Activated naive CD8-positive, alpha-beta T cell treated with anti-CD3 and anti-CD28 coated beads, Interleukin-2, amount 10 ng/mL, durations not matched to agents 7 days and 5 days (primary cell): ENCODE results near the gene PIH1D1. TPM values are rescaled to one million over a fixed set of nuclear protein-coding genes. Genes with fewer than 3 reads are reported as not detected.
"Not testable (repeated sequence)": the region's sequence is repeated elsewhere in the genome, so short reads cannot be mapped to it uniquely, and the experiment has no call there.

ENCODE experiments used
- ATAC-seq: fragments of 150-1000 bp; cut with Tn5 transposase; one replicate; pipeline ENCODE4 v1.10.0; 2021; ENCODE audit warnings: low read depth, moderate library complexity
- POLR2A ChIA-PET: fragments of 350-600 bp; sonication (Branson Sonifier 250); formaldehyde crosslinking; loops from one replicate; lab custom pipeline; 2021; ENCODE audit warnings: antibody characterized with exemption; lab: Charles Lee
- DNase-seq: peaks from one replicate; pipeline ENCODE4 v3.0.0; 2021
- H3K27ac Mint-ChIP-seq: one replicate; pipeline ENCODE4 v1.8.0; 2022; ENCODE audit warnings: mild to moderate bottlenecking, mixed read lengths
- H3K27me3 Mint-ChIP-seq: one replicate; pipeline ENCODE4 v1.8.0; 2022; ENCODE audit warnings: mild to moderate bottlenecking, moderate library complexity, mixed read lengths
- H3K36me3 Mint-ChIP-seq: one replicate; pipeline ENCODE4 v1.8.0; 2021; ENCODE audit warnings: mild to moderate bottlenecking, mixed read lengths
- H3K4me1 Mint-ChIP-seq: one replicate; pipeline ENCODE4 v1.8.0; 2021; ENCODE audit warnings: mixed read lengths
- H3K4me3 Mint-ChIP-seq: one replicate; pipeline ENCODE4 v1.8.0; 2022; ENCODE audit warnings: mild to moderate bottlenecking, moderate library complexity, mixed read lengths
- H3K9me3 Mint-ChIP-seq: one replicate; pipeline ENCODE4 v1.8.0; 2021; ENCODE audit warnings: mixed read lengths
- total RNA-seq, 2 experiments: library from RNA; stranded (reverse); gene quantifications; one replicate each; pipeline ENCODE4 v1.2.3, GENCODE V29; 2021

The PIH1D1 gene
- total RNA-seq, 2 experiments from 2014 or later, result 143 to 148 TPM

- DNase-seq (no peak), ATAC-seq (peak; percentile 0)
- Mint-ChIP-seq H3K4me3 (peak overlapping the region; percentile 98), H3K27ac (peak overlapping the region; percentile 99), H3K4me1 (peaks cover 43% of the 10 kb centered on the region), H3K27me3 (no peaks in the 10 kb centered on the region), H3K36me3 (peaks cover 27% of the 10 kb centered on the region), H3K9me3 (no peaks in the 10 kb centered on the region)
- POLR2A ChIA-PET, result interaction anchor here (0.6 to 4.8 kb wide), 11 partner anchors 9 to 87 kb away, joined by 3 to 60 read pairs (median 7); partner anchors contain the start of genes ALDH16A1, KASH5, PIH1D1 and RPL13A
These were observed 22.9 kb upstream of the PIH1D1 start for GRCh38 chr19:49474542-49474924.

- H3K4me3 Mint-ChIP-seq, result peak within 1 kb of the TSS; percentile 98
- ATAC-seq (peak; percentile 74), DNase-seq (peak; percentile 97)
- peaks cover 47% of the 10 kb centered on the region for H3K4me1 Mint-ChIP-seq
- no peaks in the 10 kb centered on the region for H3K27me3 Mint-ChIP-seq
- H3K36me3 Mint-ChIP-seq, result peaks cover 27% of the 10 kb centered on the region
- no peaks in the 10 kb centered on the region for H3K9me3 Mint-ChIP-seq
- peak within 1 kb of the TSS; percentile 99 for H3K27ac Mint-ChIP-seq
- POLR2A ChIA-PET, result interaction anchor here (0.5 to 6.8 kb wide), 12 partner anchors 11 to 138 kb away, joined by 3 to 128 read pairs (median 4); partner anchors contain the start of genes ALDH16A1, CD37, PIH1D1 and RPL13A
These were observed 22.4 kb upstream of the PIH1D1 start, which contains the start of gene FLT3LG for GRCh38 chr19:49473868-49474541. Gene FLT3LG (plus strand): TSS chr19:49474215. CDS start chr19:49474640, 425 bp downstream.

- H3K27ac Mint-ChIP-seq, result peak overlapping the region; percentile 99
- peaks cover 28% of the 10 kb centered on the region for H3K36me3 Mint-ChIP-seq
- H3K4me1 Mint-ChIP-seq, result peaks cover 48% of the 10 kb centered on the region
- peak overlapping the region; percentile 98 for H3K4me3 Mint-ChIP-seq
- not testable (repeated sequence) for H3K27me3 Mint-ChIP-seq, ATAC-seq, DNase-seq, H3K9me3 Mint-ChIP-seq
- POLR2A ChIA-PET, result interaction anchor here (0.5 to 6.8 kb wide), 12 partner anchors 12 to 138 kb away, joined by 3 to 128 read pairs (median 4); partner anchors contain the start of genes ALDH16A1, CD37, PIH1D1 and RPL13A
These were observed 21.9 kb upstream of the PIH1D1 start for GRCh38 chr19:49473501-49473867.

GRCh38 chr19:49472936-49473335, 21.3 kb upstream of the PIH1D1 start:
- no peak for ATAC-seq
- POLR2A ChIA-PET, result interaction anchor here (0.5 to 6.8 kb wide), 8 partner anchors 12 to 178 kb away, joined by 3 to 128 read pairs (median 4); partner anchors contain the start of genes ALDH16A1, CD37, PIH1D1 and RPS11
- Mint-ChIP-seq H3K9me3 (no peaks in the 10 kb centered on the region), H3K4me1 (peaks cover 48% of the 10 kb centered on the region), H3K4me3 (peak overlapping the region; percentile 98), H3K27me3 (no peaks in the 10 kb centered on the region), H3K36me3 (peaks cover 26% of the 10 kb centered on the region), H3K27ac (peak overlapping the region; percentile 99)
- no peak for DNase-seq

GRCh38 chr19:49470615-49470978, 19.0 kb upstream of the PIH1D1 start:
- Mint-ChIP-seq H3K4me3 (peak overlapping the region; percentile 58), H3K27ac (peak overlapping the region; percentile 89), H3K27me3 (no peaks in the 10 kb centered on the region), H3K36me3 (peaks cover 16% of the 10 kb centered on the region), H3K4me1 (peaks cover 37% of the 10 kb centered on the region), H3K9me3 (no peaks in the 10 kb centered on the region)
- DNase-seq (no peak), ATAC-seq (no peak)
- POLR2A ChIA-PET, result interaction anchor here (0.6 to 6.8 kb wide), 15 partner anchors 14 to 212 kb away, joined by 3 to 128 read pairs (median 5); partner anchors contain the start of genes ALDH16A1, KASH5, PIH1D1 and RPL13A

GRCh38 chr19:49469828-49470614, 18.4 kb upstream of the PIH1D1 start:
- Mint-ChIP-seq H3K36me3 (peaks cover 10% of the 10 kb centered on the region), H3K4me1 (peaks cover 37% of the 10 kb centered on the region), H3K4me3 (peak overlapping the region; percentile 58), H3K27me3 (no peaks in the 10 kb centered on the region), H3K9me3 (no peaks in the 10 kb centered on the region), H3K27ac (peak overlapping the region; percentile 89)
- peak; percentile 58 for ATAC-seq
- peak; percentile 92 for DNase-seq
- POLR2A ChIA-PET, result interaction anchor here (0.5 to 6.8 kb wide), 18 partner anchors 15 to 212 kb away, joined by 3 to 128 read pairs (median 4); partner anchors contain the start of genes ALDH16A1, KASH5, PIH1D1 and RPL13A

- DNase-seq (peak; percentile 87), ATAC-seq (peak; percentile 67)
- Mint-ChIP-seq H3K4me1 (peaks cover 37% of the 10 kb centered on the region), H3K4me3 (peak overlapping the region; percentile 86), H3K36me3 (peaks cover 3% of the 10 kb centered on the region), H3K27me3 (no peaks in the 10 kb centered on the region), H3K9me3 (no peaks in the 10 kb centered on the region), H3K27ac (peak overlapping the region; percentile 99)
- POLR2A ChIA-PET, result interaction anchor here (0.5 to 6.8 kb wide), 8 partner anchors 10 to 170 kb away, joined by 3 to 128 read pairs (median 4); partner anchors contain the start of genes ALDH16A1, PIH1D1, RPS11 and SLC17A7
These were observed 17.3 kb upstream of the PIH1D1 start for GRCh38 chr19:49468746-49469447.

GRCh38 chr19:49468199-49468598, 16.6 kb upstream of the PIH1D1 start:
- no peak for ATAC-seq
- no peak for DNase-seq
- H3K27me3 Mint-ChIP-seq, result no peaks in the 10 kb centered on the region

GRCh38 chr19:49465371-49465770, 13.8 kb upstream of the PIH1D1 start:
- DNase-seq (no peak), ATAC-seq (no peak)
- H3K4me3 Mint-ChIP-seq, result no peak overlapping the region
- H3K36me3 Mint-ChIP-seq, result peaks cover 8% of the 10 kb centered on the region
- H3K4me1 Mint-ChIP-seq, result peaks cover 18% of the 10 kb centered on the region
- H3K27ac Mint-ChIP-seq, result no peak overlapping the region
- POLR2A ChIA-PET, result interaction anchor here (0.8 to 3.0 kb wide), 3 partner anchors 10 to 14 kb away, joined by 3 to 15 read pairs (median 3); partner anchors contain the start of genes ALDH16A1 and PIH1D1
- H3K9me3 Mint-ChIP-seq, result no peaks in the 10 kb centered on the region
- no peaks in the 10 kb centered on the region for H3K27me3 Mint-ChIP-seq

More at GRCh38 chr19:49468199-49468598, 16.6 kb upstream of the PIH1D1 start:
- Mint-ChIP-seq H3K27ac (peak overlapping the region; percentile 99), H3K4me3 (no peak overlapping the region), H3K36me3 (peaks cover 3% of the 10 kb centered on the region), H3K4me1 (peaks cover 32% of the 10 kb centered on the region), H3K9me3 (no peaks in the 10 kb centered on the region)
- POLR2A ChIA-PET, result interaction anchor here (6.8 kb wide), 1 partner anchor 15 kb away, joined by 128 read pairs; the partner anchor contains the start of genes ALDH16A1 and PIH1D1

- no peak overlapping the region for H3K4me3 Mint-ChIP-seq
- no peak overlapping the region for H3K27ac Mint-ChIP-seq
- peaks cover 6% of the 10 kb centered on the region for H3K4me1 Mint-ChIP-seq
- peaks cover 11% of the 10 kb centered on the region for H3K36me3 Mint-ChIP-seq
- no peaks in the 10 kb centered on the region for H3K9me3 Mint-ChIP-seq
- ATAC-seq (no peak), DNase-seq (no peak)
- POLR2A ChIA-PET, result interaction anchor here (1.4 to 3.0 kb wide), 2 partner anchors 10 to 13 kb away, joined by 3 to 15 read pairs; partner anchors contain the start of genes ALDH16A1 and PIH1D1
- no peaks in the 10 kb centered on the region for H3K27me3 Mint-ChIP-seq
These were observed 12.5 kb upstream of the PIH1D1 start for GRCh38 chr19:49463960-49464740.

GRCh38 chr19:49462492-49462891, 10.9 kb upstream of the PIH1D1 start:
- Mint-ChIP-seq H3K27me3 (no peaks in the 10 kb centered on the region), H3K4me1 (peaks cover 4% of the 10 kb centered on the region), H3K27ac (peak overlapping the region; percentile 63), H3K36me3 (peaks cover 9% of the 10 kb centered on the region), H3K9me3 (no peaks in the 10 kb centered on the region), H3K4me3 (no peak overlapping the region)
- ATAC-seq (no peak), DNase-seq (no peak)
- POLR2A ChIA-PET, result no interaction called here

GRCh38 chr19:49461656-49462055, 10.0 kb upstream of the PIH1D1 start:
- H3K4me3 Mint-ChIP-seq, result no peak overlapping the region

More at GRCh38 chr19:49461656-49462055, 10.0 kb upstream of the PIH1D1 start:
- Mint-ChIP-seq H3K27me3 (no peaks in the 10 kb centered on the region), H3K36me3 (peaks cover 11% of the 10 kb centered on the region), H3K4me1 (peaks cover 6% of the 10 kb centered on the region), H3K9me3 (no peaks in the 10 kb centered on the region), H3K27ac (no peak overlapping the region)
- ATAC-seq, result no peak
- no peak for DNase-seq
- POLR2A ChIA-PET, result no interaction called here
